Epithelial cell of esophagus (primary cell): ENCODE data around the gene METTL16.
A peak's percentile ranks its signal among the peaks of the same experiment; 100 is the strongest.
"Not testable (repeated sequence)": the region's sequence is repeated elsewhere in the genome, so short reads cannot be mapped to it uniquely, and the experiment has no call there.

Experiments used
- DNase-seq: peaks from one replicate; pipeline ENCODE4 v3.0.0; 2010; ENCODE audit warnings: low read depth
- H3K4me3 ChIP-seq: 2 replicates; pipeline ENCODE4 v1.5.1; 2011; ENCODE audit warnings: mild to moderate bottlenecking, low read length, control low read depth
- CTCF ChIP-seq: IDR thresholded peaks from 2 replicates; pipeline ENCODE4 v1.5.1; 2011; ENCODE audit warnings: low read depth, mild to moderate bottlenecking, low read length, control low read depth, inconsistent platforms; ENCODE audit not compliant: insufficient read depth; ENCODE audit errors: missing control alignments

The METTL16 gene

GRCh38 chr17:2545393-2545792 is 33.7 kb upstream of the METTL16 start:
- DNase-seq: no peak
- no peak for TF ChIP-seq CTCF
- H3K4me3 ChIP-seq: no peak overlapping the region

GRCh38 chr17:2542456-2542855 is 30.8 kb upstream of the METTL16 start:
- no peak for TF ChIP-seq CTCF
- DNase-seq: peak; percentile 13
- no peak overlapping the region for H3K4me3 ChIP-seq

GRCh38 chr17:2542056-2542455 is 30.4 kb upstream of the METTL16 start:
- H3K4me3 ChIP-seq: no peak overlapping the region
- no peak for DNase-seq
- TF ChIP-seq CTCF: no peak

GRCh38 chr17:2537579-2537978 is 25.9 kb upstream of the METTL16 start:
- not testable (repeated sequence) for H3K4me3 ChIP-seq, DNase-seq

GRCh38 chr17:2532146-2532720 is 20.5 kb upstream of the METTL16 start:
- no peak for TF ChIP-seq CTCF
- DNase-seq: no peak
- no peak overlapping the region for H3K4me3 ChIP-seq

GRCh38 chr17:2531243-2531954 is 19.7 kb upstream of the METTL16 start:
- DNase-seq, H3K4me3 ChIP-seq: not testable (repeated sequence)

- H3K4me3 ChIP-seq, DNase-seq: not testable (repeated sequence)
Measured at GRCh38 chr17:2521775-2522410, 10.2 kb upstream of the METTL16 start.

- DNase-seq: no peak
- no peak overlapping the region for H3K4me3 ChIP-seq
- no peak for TF ChIP-seq CTCF
Measured at GRCh38 chr17:2521257-2521656, 9.6 kb upstream of the METTL16 start.
